Mesothelial cell of epicardium (in vitro differentiated cells): ENCODE measurements around the gene IFT20. TPM values are rescaled to one million over a fixed set of nuclear protein-coding genes. Genes with fewer than 3 reads are reported as not detected.
"Not testable (repeated sequence)": the region's sequence is repeated elsewhere in the genome, so short reads cannot be mapped to it uniquely, and the experiment has no call there.

Experiments used
- DNase-seq, 2 experiments: peaks; one replicate each; pipeline ENCODE4 v3.0.0; 2021; ENCODE audit warnings: low spot score in 2 of 2; ENCODE audit not compliant: unreplicated experiment in 2 of 2
- H3K27ac Mint-ChIP-seq: 2 replicates; pipeline ENCODE4 v1.8.0; 2021; ENCODE audit warnings: mixed read lengths
- H3K27me3 Mint-ChIP-seq: 2 replicates; pipeline ENCODE4 v1.8.0; 2021; ENCODE audit warnings: low read depth, mixed read lengths
- H3K36me3 Mint-ChIP-seq: 2 replicates; pipeline ENCODE4 v1.8.0; 2021; ENCODE audit warnings: mixed read lengths
- H3K4me1 Mint-ChIP-seq: 2 replicates; pipeline ENCODE4 v1.8.0; 2021; ENCODE audit warnings: mixed read lengths
- H3K4me3 Mint-ChIP-seq: 2 replicates; pipeline ENCODE4 v1.8.0; 2021; ENCODE audit warnings: mild to moderate bottlenecking, moderate library complexity, mixed read lengths
- H3K9me3 Mint-ChIP-seq: 2 replicates; pipeline ENCODE4 v1.8.0; 2021; ENCODE audit warnings: mixed read lengths
- total RNA-seq: library from RNA; stranded (reverse); gene quantifications from 3 replicates; pipeline ENCODE4 v1.2.1, GENCODE V29; 2021
- TF ChIP-seq, protein P1 (sequence below): fragments of 200-600 bp; sonication (generic); IDR thresholded peaks from one replicate; pipeline ENCODE4 v1.5.0; 2021; ENCODE audit warnings: antibody characterized with exemption; ENCODE audit not compliant: unreplicated experiment

The IFT20 gene
- total RNA-seq, 1 donor from 2014 or later = 40.2 TPM

- TF ChIP-seq, protein P1, sequence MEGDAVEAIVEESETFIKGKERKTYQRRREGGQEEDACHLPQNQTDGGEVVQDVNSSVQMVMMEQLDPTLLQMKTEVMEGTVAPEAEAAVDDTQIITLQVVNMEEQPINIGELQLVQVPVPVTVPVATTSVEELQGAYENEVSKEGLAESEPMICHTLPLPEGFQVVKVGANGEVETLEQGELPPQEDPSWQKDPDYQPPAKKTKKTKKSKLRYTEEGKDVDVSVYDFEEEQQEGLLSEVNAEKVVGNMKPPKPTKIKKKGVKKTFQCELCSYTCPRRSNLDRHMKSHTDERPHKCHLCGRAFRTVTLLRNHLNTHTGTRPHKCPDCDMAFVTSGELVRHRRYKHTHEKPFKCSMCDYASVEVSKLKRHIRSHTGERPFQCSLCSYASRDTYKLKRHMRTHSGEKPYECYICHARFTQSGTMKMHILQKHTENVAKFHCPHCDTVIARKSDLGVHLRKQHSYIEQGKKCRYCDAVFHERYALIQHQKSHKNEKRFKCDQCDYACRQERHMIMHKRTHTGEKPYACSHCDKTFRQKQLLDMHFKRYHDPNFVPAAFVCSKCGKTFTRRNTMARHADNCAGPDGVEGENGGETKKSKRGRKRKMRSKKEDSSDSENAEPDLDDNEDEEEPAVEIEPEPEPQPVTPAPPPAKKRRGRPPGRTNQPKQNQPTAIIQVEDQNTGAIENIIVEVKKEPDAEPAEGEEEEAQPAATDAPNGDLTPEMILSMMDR = no peak
- Mint-ChIP-seq H3K9me3 (no peaks in the 10 kb centered on the region), H3K27ac (no peak overlapping the region), H3K36me3 (peaks cover 15% of the 10 kb centered on the region), H3K4me1 (peaks cover 5% of the 10 kb centered on the region), H3K4me3 (no peak overlapping the region), H3K27me3 (no peaks in the 10 kb centered on the region)
- DNase-seq = no peak
These were observed 7.0 kb upstream of the IFT20 start for GRCh38 chr17:28342313-28342712.

DNA sequence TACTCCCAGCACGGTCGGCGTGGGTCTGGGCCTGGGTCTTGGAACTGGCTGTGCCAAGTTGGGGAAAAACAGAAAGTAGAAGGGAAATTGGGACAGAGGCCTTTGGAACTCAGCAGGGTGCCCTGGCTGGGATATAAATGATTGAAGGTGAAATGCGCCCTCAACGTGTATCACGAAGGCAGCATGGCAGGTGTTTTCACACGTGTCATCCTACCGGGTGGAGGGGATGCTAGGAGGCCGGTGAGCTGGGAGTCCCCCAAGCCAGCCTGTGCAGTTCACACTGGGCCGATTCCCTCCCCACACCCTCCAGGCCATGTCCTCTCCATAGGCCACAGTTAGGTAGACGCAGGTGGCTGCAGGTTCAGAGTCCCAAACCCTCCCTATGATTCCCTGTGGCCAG is 6.2 kb upstream of the IFT20 start:
- Mint-ChIP-seq H3K27me3 (no peaks in the 10 kb centered on the region), H3K9me3 (no peaks in the 10 kb centered on the region), H3K4me1 (peaks cover 13% of the 10 kb centered on the region), H3K27ac (no peak overlapping the region), H3K4me3 (no peak overlapping the region), H3K36me3 (peaks cover 9% of the 10 kb centered on the region)
- DNase-seq = no peak
- TF ChIP-seq, protein P1 = no peak

GRCh38 chr17:28340374-28340773 is 5.1 kb upstream of the IFT20 start:
- TF ChIP-seq, protein P1 = no peak
- H3K27ac Mint-ChIP-seq = no peak overlapping the region
- DNase-seq = no peak
- no peak overlapping the region for H3K4me3 Mint-ChIP-seq
- peaks cover 7% of the 10 kb centered on the region for H3K36me3 Mint-ChIP-seq
- H3K4me1 Mint-ChIP-seq = peaks cover 17% of the 10 kb centered on the region
- no peaks in the 10 kb centered on the region for H3K9me3 Mint-ChIP-seq
- no peaks in the 10 kb centered on the region for H3K27me3 Mint-ChIP-seq

DNA sequence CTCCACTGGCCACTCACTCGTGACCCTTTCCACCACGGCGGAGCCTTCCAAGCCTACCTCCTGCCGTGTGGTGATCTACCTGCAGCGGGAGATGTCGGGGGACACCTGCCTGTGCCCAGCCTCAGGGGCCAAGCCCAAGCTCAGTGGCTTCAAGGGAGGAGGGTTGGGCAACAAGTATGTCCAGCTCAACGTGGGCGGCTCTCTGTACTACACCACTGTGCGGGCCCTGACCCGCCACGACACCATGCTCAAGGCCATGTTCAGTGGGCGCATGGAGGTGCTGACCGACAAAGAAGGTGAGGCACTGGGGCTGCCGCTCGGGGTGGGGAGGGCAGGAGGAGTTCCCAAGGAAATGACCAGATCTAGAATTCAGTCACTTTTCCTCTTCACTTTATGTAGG is 4.2 kb upstream of the IFT20 start:
- Mint-ChIP-seq H3K27ac (no peak overlapping the region), H3K36me3 (peaks cover 7% of the 10 kb centered on the region)

DNA sequence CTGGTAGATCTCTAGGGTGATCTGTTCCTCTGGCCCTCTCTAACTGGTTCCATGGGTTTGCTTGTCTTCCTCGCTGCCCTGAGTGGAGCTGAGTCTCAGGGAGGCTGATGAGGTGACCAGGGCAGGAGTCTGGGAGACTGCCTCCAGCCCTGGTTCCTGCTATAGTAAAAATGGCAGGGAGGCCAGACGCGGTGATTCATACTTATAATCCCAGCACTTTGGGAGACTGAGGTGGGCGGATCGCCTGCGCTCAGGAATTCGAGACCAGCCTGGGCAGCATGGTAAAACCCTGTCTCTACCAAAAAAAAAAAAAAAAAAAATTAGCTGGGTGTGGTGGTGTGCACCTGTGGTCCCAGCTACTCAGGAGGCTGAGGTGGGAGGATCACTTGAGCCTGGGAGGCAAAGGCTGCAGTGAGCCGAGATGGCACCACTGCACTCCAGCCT is 3.5 kb upstream of the IFT20 start:
- not testable (repeated sequence) for H3K9me3 Mint-ChIP-seq, H3K4me3 Mint-ChIP-seq, H3K27me3 Mint-ChIP-seq, DNase-seq, H3K36me3 Mint-ChIP-seq
- peaks cover 30% of the 10 kb centered on the region for H3K4me1 Mint-ChIP-seq
- H3K27ac Mint-ChIP-seq = peak overlapping the region; percentile 84

More for the DNA sequence above, 4.2 kb upstream of the IFT20 start:
- no peak overlapping the region for H3K4me3 Mint-ChIP-seq
- no peaks in the 10 kb centered on the region for H3K27me3 Mint-ChIP-seq
- DNase-seq = no peak
- peaks cover 24% of the 10 kb centered on the region for H3K4me1 Mint-ChIP-seq
- TF ChIP-seq, protein P1 = no peak
- H3K9me3 Mint-ChIP-seq = no peaks in the 10 kb centered on the region

DNA sequence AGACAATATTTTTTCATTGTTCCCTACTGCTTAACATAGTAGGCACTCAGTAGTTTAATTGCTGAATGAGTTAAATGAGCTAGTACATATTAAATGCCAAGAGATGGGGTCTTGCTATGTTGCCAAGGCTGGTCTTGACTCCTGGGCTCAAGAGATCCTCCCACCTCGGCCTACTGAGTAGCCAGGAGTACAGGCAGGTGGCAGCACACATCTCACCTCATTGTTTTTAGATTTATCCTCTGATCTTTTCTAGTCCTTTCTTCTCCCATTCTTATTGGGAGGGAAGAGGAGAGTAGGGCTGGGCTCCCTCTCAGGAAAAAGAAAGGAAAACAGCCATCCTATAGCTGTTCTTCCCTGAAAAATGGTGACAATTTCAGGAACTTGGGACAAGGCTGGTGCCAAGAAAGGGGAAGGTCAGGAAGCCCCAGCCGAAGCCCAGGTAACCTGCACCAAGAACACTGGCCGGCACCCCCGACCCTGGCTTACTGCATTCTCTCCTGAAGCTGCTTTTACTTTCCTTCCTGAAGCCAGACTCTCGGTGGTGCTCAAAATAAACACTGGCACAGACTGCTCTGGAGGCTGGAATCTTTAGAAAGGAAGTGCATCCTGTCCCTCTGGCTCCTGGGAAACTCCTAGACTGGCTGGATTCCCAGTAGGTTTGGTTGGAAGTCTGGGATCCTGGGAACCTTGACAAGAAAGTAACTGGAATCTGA is 2.9 kb upstream of the IFT20 start:
- TF ChIP-seq, protein P1 = no peak
- DNase-seq = no peak
- peaks cover 31% of the 10 kb centered on the region for H3K4me1 Mint-ChIP-seq
- peak overlapping the region; percentile 84 for H3K27ac Mint-ChIP-seq
- H3K4me3 Mint-ChIP-seq = no peak overlapping the region
- no peaks in the 10 kb centered on the region for H3K27me3 Mint-ChIP-seq
- no peaks in the 10 kb centered on the region for H3K9me3 Mint-ChIP-seq
- peaks cover 6% of the 10 kb centered on the region for H3K36me3 Mint-ChIP-seq
